K562 (cell line): ENCODE measurements around the gene LSM8. TPM values are rescaled to one million over a fixed set of nuclear protein-coding genes. Genes with fewer than 3 reads are reported as not detected.

Source experiments
- CEBPG ChIP-seq, 3 experiments: fragments of 200-800 bp in 1 of 3; sonication (Bioruptor generic) in 1 of 3; sonication (generic) in 1 of 3; formaldehyde crosslinking in 1 of 3; IDR thresholded peaks in 2 of 3; conservative IDR thresholded peaks in 1 of 3; 2 replicates each; pipeline versions ENCODE4 v1.6.1 to v1.8.0; 2016 to 2022; ENCODE audit warnings: missing compliant biosample characterization in 2 of 3, missing genetic modification characterization in 2 of 3, mild to moderate bottlenecking in 1 of 3, missing genetic modification reagents in 1 of 3
- KLF16 ChIP-seq: IDR thresholded peaks from 2 replicates; pipeline ENCODE4 v1.6.1; 2016; ENCODE audit warnings: antibody characterized with exemption
- NR1H2 ChIP-seq: sonication (generic); formaldehyde crosslinking; IDR thresholded peaks from 2 replicates; pipeline ENCODE4 v1.4.0; 2020; ENCODE audit warnings: mild to moderate bottlenecking, missing genetic modification reagents
- NR2C2 ChIP-seq, 2 experiments: fragments of 200-800 bp in 1 of 2; sonication (Bioruptor generic) in 1 of 2; sonication (generic) in 1 of 2; formaldehyde crosslinking in 1 of 2; IDR thresholded peaks; 2 replicates each; pipeline versions ENCODE4 v1.6.1 to v1.8.0; 2016 to 2022; ENCODE audit warnings: mild to moderate bottlenecking in 1 of 2, missing compliant biosample characterization in 1 of 2, missing genetic modification characterization in 1 of 2, missing genetic modification reagents in 1 of 2
- SOX6 ChIP-seq: fragments of 450-650 bp; IDR thresholded peaks from 2 replicates; pipeline ENCODE4 v1.6.1; 2014; ENCODE audit warnings: mild to moderate bottlenecking
- ZNF589 ChIP-seq: fragments of 200-800 bp; sonication (Bioruptor generic); IDR thresholded peaks from 2 replicates; pipeline ENCODE4 v1.6.1; 2016; ENCODE audit warnings: low read depth, missing genetic modification characterization, missing compliant biosample characterization
- polyA plus RNA-seq, 8 experiments: library from polyadenylated mRNA; depleted of rRNA in 4 of 8; stranded (reverse) in 5 of 8; unstranded in 3 of 8; fragments of >200 nt; fragmentation: Nextera tagmentation in 2 of 8; fragmentation: Illumina TruSeq in 1 of 8; extraction: Ambion mirVana in 2 of 8; extraction: Trizol in 1 of 8; gene quantifications; 2 replicates each; pipeline versions ENCODE4 v1.2.1 to v1.2.3, GENCODE V29; 2011 to 2014; ENCODE audit warnings: inconsistent platforms in 1 of 8, missing spikeins in 1 of 8
- total RNA-seq, 7 experiments: library from RNA; depleted of rRNA in 6 of 7; stranded (reverse); fragments of >200 nt in 6 of 7; fragmentation: Illumina TruSeq in 2 of 7; extraction: Trizol in 2 of 7; gene quantifications; 2 replicates each; pipeline versions ENCODE4 v1.2.1 to v1.2.3, GENCODE V29; 2011 to 2021; ENCODE audit warnings: low replicate concordance in 1 of 7
- TF ChIP-seq, protein P1 (sequence below): fragments of 250-450 bp; sonication (Bioruptor Pico); IDR thresholded peaks from 2 replicates; pipeline ENCODE4 v1.8.0; 2022; ENCODE audit warnings: moderate library complexity, mild to moderate bottlenecking, inconsistent platforms
- TF ChIP-seq, protein P2 (sequence below): sonication (generic); formaldehyde crosslinking; IDR thresholded peaks from 2 replicates; pipeline ENCODE4 v1.9.0; 2022; ENCODE audit warnings: mild to moderate bottlenecking, missing genetic modification reagents

LSM8 gene
- total and polyA plus RNA-seq, 9 of the 15 experiments (the other 6 are each of a cell fraction or from before 2014, with no cell fraction given), result 81.5 to 340 (median 180) TPM

DNA sequence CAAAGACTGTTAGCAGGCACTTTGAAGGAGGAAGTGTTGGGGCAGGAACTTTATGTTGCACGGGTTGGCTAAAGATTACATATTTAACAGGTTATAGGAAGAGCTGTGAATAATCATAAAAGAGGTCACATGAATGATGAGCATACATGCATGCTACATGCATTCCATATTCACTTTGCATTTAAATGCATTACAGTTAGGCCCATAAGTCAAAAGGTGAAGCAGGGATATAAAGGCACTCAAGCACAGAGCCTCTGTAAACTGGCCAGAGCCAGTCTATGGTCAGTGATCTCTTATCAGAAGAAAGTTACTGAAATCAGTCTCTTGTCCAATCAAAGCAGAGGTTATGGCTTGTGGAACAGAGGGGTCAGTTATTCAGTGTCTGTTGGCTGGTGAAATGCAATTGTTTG, 33.3 kb downstream of the LSM8 start (continued):
- TF ChIP-seq, protein P1, sequence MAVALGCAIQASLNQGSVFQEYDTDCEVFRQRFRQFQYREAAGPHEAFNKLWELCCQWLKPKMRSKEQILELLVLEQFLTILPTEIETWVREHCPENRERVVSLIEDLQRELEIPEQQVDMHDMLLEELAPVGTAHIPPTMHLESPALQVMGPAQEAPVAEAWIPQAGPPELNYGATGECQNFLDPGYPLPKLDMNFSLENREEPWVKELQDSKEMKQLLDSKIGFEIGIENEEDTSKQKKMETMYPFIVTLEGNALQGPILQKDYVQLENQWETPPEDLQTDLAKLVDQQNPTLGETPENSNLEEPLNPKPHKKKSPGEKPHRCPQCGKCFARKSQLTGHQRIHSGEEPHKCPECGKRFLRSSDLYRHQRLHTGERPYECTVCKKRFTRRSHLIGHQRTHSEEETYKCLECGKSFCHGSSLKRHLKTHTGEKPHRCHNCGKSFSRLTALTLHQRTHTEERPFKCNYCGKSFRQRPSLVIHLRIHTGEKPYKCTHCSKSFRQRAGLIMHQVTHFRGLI (CRISPR knock-in tag), result peak; percentile 64
- TF ChIP-seq NR1H2, result no peak
- peak; percentile 44; the same call in 1 of the 2 replicates for TF ChIP-seq SOX6
- TF ChIP-seq KLF16, result peak; percentile 71; the same call in 1 of the 2 replicates
- TF ChIP-seq, protein P2, sequence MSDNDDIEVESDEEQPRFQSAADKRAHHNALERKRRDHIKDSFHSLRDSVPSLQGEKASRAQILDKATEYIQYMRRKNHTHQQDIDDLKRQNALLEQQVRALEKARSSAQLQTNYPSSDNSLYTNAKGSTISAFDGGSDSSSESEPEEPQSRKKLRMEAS, result no peak
- TF ChIP-seq CEBPG (CRISPR knock-in tag; IDR thresholded peaks at IDR 0.05), result no peak
- 0 out of 4 replicates have a peak, but pooled peaks of 1 of the 2 experiments have one; percentile 13 for TF ChIP-seq CEBPG (tag; conservative IDR thresholded peaks at IDR 0.05 in 1 of 2, IDR thresholded peaks at IDR 0.05 in 1 of 2)
- TF ChIP-seq ZNF589 (CRISPR knock-in tag), result peak; percentile 67; the same call in 1 of the 2 replicates
- no peak for TF ChIP-seq NR2C2 (CRISPR knock-in tag; IDR thresholded peaks at IDR 0.05)
- peak; percentile 72; the same call in 1 of the 2 replicates for TF ChIP-seq NR2C2 (tag; IDR thresholded peaks at IDR 0.05)
